Panc1 (cell line): ENCODE data around the gene SPATA7. TPM values are rescaled to one million over a fixed set of nuclear protein-coding genes. Genes with fewer than 3 reads are reported as not detected.

ENCODE experiments used
- ATAC-seq: fragments of 200-7000 bp; cut with Tn5 transposase; 2 replicates; pipeline ENCODE4 v1.9.1; 2020; ENCODE audit warnings: mild to moderate bottlenecking, moderate library complexity
- BruUV-seq: library from RNA; stranded (reverse); fragments of 400-500 nt; replicated peaks from 2 replicates; lab custom pipeline; 2021; lab: Mats Ljungman, UMichigan
- CTCF ChIA-PET: fragments of 300-600 bp; sonication (Branson Sonifier 250); formaldehyde crosslinking; loops from one replicate; lab custom pipeline; 2022; ENCODE audit warnings: antibody characterized with exemption; lab: Charles Lee
- POLR2A ChIA-PET: fragments of 300-600 bp; sonication (Branson Sonifier 250); formaldehyde crosslinking; loops from one replicate; lab custom pipeline; 2022; ENCODE audit warnings: antibody characterized with exemption; lab: Charles Lee
- DNase-seq: peaks from one replicate; pipeline ENCODE4 v3.0.0-alpha.2; 2010; ENCODE audit warnings: low read depth, low spot score
- H3K27ac ChIP-seq: 2 replicates; pipeline ENCODE4 v1.5.1; 2011; ENCODE audit warnings: mild to moderate bottlenecking, low read length, inconsistent platforms
- H3K27me3 ChIP-seq: fragments of 200-500 bp; sonication (Bioruptor generic); 2 replicates; pipeline ENCODE4 v1.6.0; 2014; ENCODE audit warnings: low read length, inconsistent platforms; ENCODE audit not compliant: control insufficient read depth, insufficient read depth
- H3K36me3 ChIP-seq: fragments of 200-500 bp; sonication (Bioruptor generic); 2 replicates; pipeline ENCODE4 v1.5.1; 2014; ENCODE audit warnings: inconsistent platforms, mild to moderate bottlenecking, low read length, moderate library complexity; ENCODE audit not compliant: control insufficient read depth, insufficient read depth
- H3K4me1 ChIP-seq: 2 replicates; pipeline ENCODE4 v1.5.1; 2011; ENCODE audit warnings: inconsistent platforms, mild to moderate bottlenecking, low read length, moderate library complexity; ENCODE audit not compliant: control insufficient read depth, insufficient read depth
- H3K4me3 ChIP-seq, 2 experiments: 2 replicates each; pipeline ENCODE4 v1.5.1; 2011 to 2012; ENCODE audit warnings: low read depth in 2 of 2, low read length in 2 of 2, mild to moderate bottlenecking in 2 of 2, inconsistent platforms in 1 of 2, moderate library complexity in 1 of 2
- H3K9me3 ChIP-seq: fragments of 200-500 bp; sonication (Bioruptor generic); 2 replicates; pipeline ENCODE4 v1.5.1; 2014; ENCODE audit warnings: low read depth, mild to moderate bottlenecking, inconsistent platforms, low read length, moderate library complexity; ENCODE audit not compliant: control insufficient read depth, insufficient read depth
- POLR2AphosphoS5 ChIP-seq: IDR thresholded peaks from 2 replicates; pipeline ENCODE4 v1.6.1; 2012; ENCODE audit warnings: mild to moderate bottlenecking, low read depth, low read length, moderate library complexity
- SIN3A ChIP-seq: IDR thresholded peaks from 2 replicates; pipeline ENCODE4 v1.6.1; 2012; ENCODE audit warnings: low read depth, mild to moderate bottlenecking, low read length, moderate library complexity, borderline replicate concordance; ENCODE audit not compliant: insufficient read depth
- TCF7L2 ChIP-seq: IDR thresholded peaks from 2 replicates; pipeline ENCODE4 v1.6.1; 2011; ENCODE audit warnings: mild to moderate bottlenecking, low read depth, low read length, inconsistent platforms
- in situ Hi-C: cut with HindIII; loops from 2 replicates; pipeline ENCODE4 v1.10.0; 2016; ENCODE audit warnings: low sequenced_read_pairs, low pct_unique_long_range_greater_than_20kb
- intact Hi-C: fragments of 100-400 bp; cut with micrococcal nuclease; formaldehyde crosslinking; loops from one replicate; pipeline ENCODE4 v1.10.0; 2022; ENCODE audit not compliant: unreplicated experiment
- total RNA-seq: library from RNA; stranded (reverse); gene quantifications from one replicate; pipeline ENCODE4 v1.2.1, GENCODE V29; 2021; ENCODE audit not compliant: unreplicated experiment
- TF ChIP-seq, protein P1 (sequence below), 2 experiments: IDR thresholded peaks; 2 replicates each; pipeline ENCODE4 v1.6.1; 2011 to 2012; ENCODE audit warnings: low read depth in 2 of 2, control low read depth in 1 of 2, low read length in 1 of 2, mild to moderate bottlenecking in 1 of 2, moderate library complexity in 1 of 2; ENCODE audit not compliant: insufficient read depth in 1 of 2
- TF ChIP-seq, protein P2 (sequence below): fragments of 450-650 bp; IDR thresholded peaks from 2 replicates; pipeline ENCODE4 v1.5.1; 2017; ENCODE audit warnings: mild to moderate bottlenecking

The SPATA7 gene
- total RNA-seq, 1 experiment from 2014 or later: 4.0 TPM

DNA sequence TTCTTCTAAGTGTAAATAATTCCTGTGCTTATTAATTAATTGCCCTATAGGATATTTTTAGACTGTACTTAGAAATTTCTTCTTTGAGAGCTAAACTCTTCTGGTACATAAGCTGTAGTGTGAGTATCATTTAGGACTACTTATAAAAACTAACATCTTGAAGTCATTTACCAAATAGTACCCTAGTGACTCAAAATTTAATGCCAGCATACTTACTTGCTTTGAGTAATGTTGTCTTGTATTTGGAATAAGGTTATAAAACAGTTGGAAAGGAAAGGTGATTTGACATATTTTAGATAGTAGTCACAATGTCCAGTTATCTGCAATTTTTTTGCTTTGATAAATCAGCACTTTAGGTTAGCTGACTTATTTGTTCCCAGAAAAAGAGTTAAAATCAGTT, 39.1 kb downstream of the SPATA7 start:
- Histone ChIP-seq H3K27ac (no peak overlapping the region), H3K27me3 (no peaks in the 10 kb centered on the region), H3K9me3 (no peaks in the 10 kb centered on the region), H3K4me3 (no peak overlapping the region), H3K4me1 (no peaks in the 10 kb centered on the region), H3K36me3 (no peaks in the 10 kb centered on the region)
- TF ChIP-seq TCF7L2 (no peak), POLR2AphosphoS5 (no peak), SIN3A (no peak)
- TF ChIP-seq, protein P1, sequence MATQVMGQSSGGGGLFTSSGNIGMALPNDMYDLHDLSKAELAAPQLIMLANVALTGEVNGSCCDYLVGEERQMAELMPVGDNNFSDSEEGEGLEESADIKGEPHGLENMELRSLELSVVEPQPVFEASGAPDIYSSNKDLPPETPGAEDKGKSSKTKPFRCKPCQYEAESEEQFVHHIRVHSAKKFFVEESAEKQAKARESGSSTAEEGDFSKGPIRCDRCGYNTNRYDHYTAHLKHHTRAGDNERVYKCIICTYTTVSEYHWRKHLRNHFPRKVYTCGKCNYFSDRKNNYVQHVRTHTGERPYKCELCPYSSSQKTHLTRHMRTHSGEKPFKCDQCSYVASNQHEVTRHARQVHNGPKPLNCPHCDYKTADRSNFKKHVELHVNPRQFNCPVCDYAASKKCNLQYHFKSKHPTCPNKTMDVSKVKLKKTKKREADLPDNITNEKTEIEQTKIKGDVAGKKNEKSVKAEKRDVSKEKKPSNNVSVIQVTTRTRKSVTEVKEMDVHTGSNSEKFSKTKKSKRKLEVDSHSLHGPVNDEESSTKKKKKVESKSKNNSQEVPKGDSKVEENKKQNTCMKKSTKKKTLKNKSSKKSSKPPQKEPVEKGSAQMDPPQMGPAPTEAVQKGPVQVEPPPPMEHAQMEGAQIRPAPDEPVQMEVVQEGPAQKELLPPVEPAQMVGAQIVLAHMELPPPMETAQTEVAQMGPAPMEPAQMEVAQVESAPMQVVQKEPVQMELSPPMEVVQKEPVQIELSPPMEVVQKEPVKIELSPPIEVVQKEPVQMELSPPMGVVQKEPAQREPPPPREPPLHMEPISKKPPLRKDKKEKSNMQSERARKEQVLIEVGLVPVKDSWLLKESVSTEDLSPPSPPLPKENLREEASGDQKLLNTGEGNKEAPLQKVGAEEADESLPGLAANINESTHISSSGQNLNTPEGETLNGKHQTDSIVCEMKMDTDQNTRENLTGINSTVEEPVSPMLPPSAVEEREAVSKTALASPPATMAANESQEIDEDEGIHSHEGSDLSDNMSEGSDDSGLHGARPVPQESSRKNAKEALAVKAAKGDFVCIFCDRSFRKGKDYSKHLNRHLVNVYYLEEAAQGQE (IDR thresholded peaks at IDR 0.05; ENCODE audit: insufficient read depth in 1 of 2, low read depth in 2 of 2, low read length in 1 of 2): no peak
- TF ChIP-seq, protein P2, sequence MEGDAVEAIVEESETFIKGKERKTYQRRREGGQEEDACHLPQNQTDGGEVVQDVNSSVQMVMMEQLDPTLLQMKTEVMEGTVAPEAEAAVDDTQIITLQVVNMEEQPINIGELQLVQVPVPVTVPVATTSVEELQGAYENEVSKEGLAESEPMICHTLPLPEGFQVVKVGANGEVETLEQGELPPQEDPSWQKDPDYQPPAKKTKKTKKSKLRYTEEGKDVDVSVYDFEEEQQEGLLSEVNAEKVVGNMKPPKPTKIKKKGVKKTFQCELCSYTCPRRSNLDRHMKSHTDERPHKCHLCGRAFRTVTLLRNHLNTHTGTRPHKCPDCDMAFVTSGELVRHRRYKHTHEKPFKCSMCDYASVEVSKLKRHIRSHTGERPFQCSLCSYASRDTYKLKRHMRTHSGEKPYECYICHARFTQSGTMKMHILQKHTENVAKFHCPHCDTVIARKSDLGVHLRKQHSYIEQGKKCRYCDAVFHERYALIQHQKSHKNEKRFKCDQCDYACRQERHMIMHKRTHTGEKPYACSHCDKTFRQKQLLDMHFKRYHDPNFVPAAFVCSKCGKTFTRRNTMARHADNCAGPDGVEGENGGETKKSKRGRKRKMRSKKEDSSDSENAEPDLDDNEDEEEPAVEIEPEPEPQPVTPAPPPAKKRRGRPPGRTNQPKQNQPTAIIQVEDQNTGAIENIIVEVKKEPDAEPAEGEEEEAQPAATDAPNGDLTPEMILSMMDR: no peak
- POLR2A ChIA-PET: no interaction called here
- no TSS peak for BruUV-seq
- in situ Hi-C loops: no loop called here
- no peak for DNase-seq
- no peak for ATAC-seq
- CTCF ChIA-PET: no interaction called here
- intact Hi-C loops: no loop called here

DNA sequence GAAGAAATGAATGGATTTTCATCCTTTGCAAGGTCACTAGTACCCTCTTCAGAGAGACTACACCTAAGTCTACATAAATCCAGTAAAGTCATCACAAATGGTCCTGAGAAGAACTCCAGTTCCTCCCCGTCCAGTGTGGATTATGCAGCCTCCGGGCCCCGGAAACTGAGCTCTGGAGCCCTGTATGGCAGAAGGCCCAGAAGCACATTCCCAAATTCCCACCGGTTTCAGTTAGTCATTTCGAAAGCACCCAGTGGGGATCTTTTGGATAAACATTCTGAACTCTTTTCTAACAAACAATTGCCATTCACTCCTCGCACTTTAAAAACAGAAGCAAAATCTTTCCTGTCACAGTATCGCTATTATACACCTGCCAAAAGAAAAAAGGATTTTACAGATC, 40.8 kb downstream of the SPATA7 start:
- ChIA-PET POLR2A (no interaction called here), CTCF (no interaction called here)
- in situ Hi-C loops (no loop called here), intact Hi-C loops (no loop called here)
- Histone ChIP-seq H3K36me3 (peaks cover 2% of the 10 kb centered on the region; the same call in 1 of the 2 replicates), H3K9me3 (no peaks in the 10 kb centered on the region), H3K27me3 (no peaks in the 10 kb centered on the region), H3K4me3 (no peak overlapping the region), H3K4me1 (no peaks in the 10 kb centered on the region), H3K27ac (no peak overlapping the region)
- no TSS peak for BruUV-seq
- DNase-seq (no peak), ATAC-seq (no peak)
- TF ChIP-seq POLR2AphosphoS5 (no peak), TCF7L2 (no peak), SIN3A (no peak)
- TF ChIP-seq, protein P2: no peak
- TF ChIP-seq, protein P1 (IDR thresholded peaks at IDR 0.05; ENCODE audit: insufficient read depth in 1 of 2, low read depth in 2 of 2, low read length in 1 of 2): no peak
